Upper lobe of left lung (tissue), 6 donors: Measurements from ENCODE around the gene GRIN1. TPM values are rescaled to one million over a fixed set of nuclear protein-coding genes. Genes with fewer than 3 reads are reported as not detected.

ENCODE experiments used
- ATAC-seq, 2 donors: fragments of 200-7000 bp; cut with Tn5 transposase; one replicate each; pipeline ENCODE4 v1.9.1; 2022; ENCODE audit warnings: mild to moderate bottlenecking in 2 of 2, moderate library complexity in 2 of 2; ENCODE audit not compliant: low FRiP score in 2 of 2
- DNase-seq, 2 donors: peaks; one replicate each; pipeline ENCODE4 v3.0.0-alpha.2; 2019 to 2020
- H3K27ac ChIP-seq, 4 donors: fragments of 200-600 bp; sonication (generic); one replicate each; pipeline ENCODE4 v1.5.1; 2016 to 2019
- H3K27me3 ChIP-seq, 4 donors: fragments of 200-600 bp; sonication (generic); one replicate each; pipeline ENCODE4 v1.5.1; 2017 to 2019
- H3K36me3 ChIP-seq, 4 donors: fragments of 200-600 bp; sonication (generic); one replicate each; pipeline ENCODE4 v1.5.1; 2016 to 2019
- H3K4me1 ChIP-seq, 4 donors: fragments of 200-600 bp; sonication (generic); one replicate each; pipeline ENCODE4 v1.5.1; 2018 to 2019
- H3K4me3 ChIP-seq, 4 donors: fragments of 200-600 bp; sonication (generic); one replicate each; pipeline ENCODE4 v1.5.1; 2017 to 2019; ENCODE audit warnings: mild to moderate bottlenecking in 2 of 4, moderate library complexity in 1 of 4
- H3K9me3 ChIP-seq, 4 donors: fragments of 200-600 bp; sonication (generic); one replicate each; pipeline ENCODE4 v1.5.1; 2018 to 2019
- CTCF ChIP-seq, 6 experiments: fragments of 450-650 bp in 4 of 6; fragments of 200-600 bp in 2 of 6; sonication (generic) in 2 of 6; IDR thresholded peaks; one replicate each; pipeline ENCODE4 v1.5.1; 2016 to 2019; ENCODE audit warnings: antibody characterized with exemption in 6 of 6
- EP300 ChIP-seq, 4 donors: sonication (generic); formaldehyde crosslinking; IDR thresholded peaks; one replicate each; pipeline ENCODE4 v1.5.1; 2017; ENCODE audit warnings: antibody characterized with exemption in 4 of 4, control low read depth in 2 of 4
- POLR2A ChIP-seq, 4 donors: fragments of 450-650 bp; IDR thresholded peaks; one replicate each; pipeline ENCODE4 v1.5.1; 2016 to 2017; ENCODE audit warnings: antibody characterized with exemption in 4 of 4, mild to moderate bottlenecking in 2 of 4
- POLR2AphosphoS5 ChIP-seq, 2 donors: sonication (generic); formaldehyde crosslinking; IDR thresholded peaks; one replicate each; pipeline ENCODE4 v1.5.1; 2017; ENCODE audit warnings: antibody characterized with exemption in 2 of 2
- WGBS, 2 donors: methylation state at CpG; one replicate each; pipeline ENCODE4 v1.1.5; 2017 to 2018; 5-methylcytosine and 5-hydroxymethylcytosine counted together
- total RNA-seq, 6 donors: library from RNA; depleted of rRNA in 4 of 6; stranded (reverse); fragments of >200 nt in 4 of 6; gene quantifications; one replicate each; pipeline versions ENCODE4 v1.1.0 to v1.2.1, GENCODE V29; 2016 to 2021
- donor health status: DM: no; HTN: no; CAD: no; lungs with moderate emphysema.
- donor health status: DM: no; HTN: yes; CAD: no; lungs with severe emphysema.

Gene GRIN1
- total RNA-seq, 6 donors from 2014 or later = 0.17 to 2.1 (median 0.49) TPM; not detected in 3

GRCh38 chr9:137106662-137107250 is 32.2 kb upstream of the GRIN1 start:
- Histone ChIP-seq H3K4me1 (no peaks in the 10 kb centered on the region), H3K36me3 (peaks cover 24 to 98% (median 87%) of the 10 kb centered on the region in 4 donors), H3K9me3 (no peaks in the 10 kb centered on the region), H3K27me3 (no peaks in the 10 kb centered on the region), H3K4me3 (no peak overlapping the region), H3K27ac (no peak overlapping the region)
- WGBS, 2 donors = 93 to 95% methylated on average over 18 to 24 of the region's 27 CpGs
- ATAC-seq (no peak), DNase-seq (peak in 1 of 2 donors; percentile 80)
- no peak for TF ChIP-seq POLR2AphosphoS5 (IDR thresholded peaks at IDR 0.05)
- TF ChIP-seq CTCF (IDR thresholded peaks at IDR 0.05) = no peak
- TF ChIP-seq EP300 (IDR thresholded peaks at IDR 0.05) = no peak
- no peak for TF ChIP-seq POLR2A (IDR thresholded peaks at IDR 0.05)

GRCh38 chr9:137107312-137107921 is 31.5 kb upstream of the GRIN1 start:
- H3K27ac ChIP-seq = no peak overlapping the region
- H3K36me3 ChIP-seq = peaks cover 21 to 98% (median 86%) of the 10 kb centered on the region in 4 donors
- no peaks in the 10 kb centered on the region for H3K9me3 ChIP-seq
- H3K4me3 ChIP-seq = no peak overlapping the region
- 86 to 95% methylated on average over 8 to 18 of the region's 27 CpGs for WGBS, 2 donors
- TF ChIP-seq POLR2AphosphoS5 (IDR thresholded peaks at IDR 0.05) = no peak
- no peak for TF ChIP-seq POLR2A (IDR thresholded peaks at IDR 0.05)
- TF ChIP-seq EP300 (IDR thresholded peaks at IDR 0.05) = no peak
- no peak for TF ChIP-seq CTCF (IDR thresholded peaks at IDR 0.05)
- no peaks in the 10 kb centered on the region for H3K4me1 ChIP-seq
- no peaks in the 10 kb centered on the region for H3K27me3 ChIP-seq
- ATAC-seq (no peak), DNase-seq (peak in 1 of 2 donors; percentile 73)

GRCh38 chr9:137107982-137108381 is 31.0 kb upstream of the GRIN1 start:
- Histone ChIP-seq H3K4me1 (no peaks in the 10 kb centered on the region), H3K9me3 (no peaks in the 10 kb centered on the region), H3K27ac (no peak overlapping the region), H3K36me3 (peaks cover 18 to 98% (median 86%) of the 10 kb centered on the region in 4 donors), H3K27me3 (no peaks in the 10 kb centered on the region), H3K4me3 (no peak overlapping the region)
- 97 to 98% methylated on average over 6 to 7 of the region's 17 CpGs for WGBS, 2 donors
- DNase-seq (peak in 1 of 2 donors; percentile 55), ATAC-seq (no peak)
- TF ChIP-seq EP300 (IDR thresholded peaks at IDR 0.05) = no peak
- TF ChIP-seq CTCF (IDR thresholded peaks at IDR 0.05) = no peak
- TF ChIP-seq POLR2A (IDR thresholded peaks at IDR 0.05) = no peak
- TF ChIP-seq POLR2AphosphoS5 (IDR thresholded peaks at IDR 0.05) = no peak

- peaks cover 13 to 94% (median 82%) of the 10 kb centered on the region in 4 donors for H3K36me3 ChIP-seq
- DNase-seq = peak in 1 of 2 donors; percentile 78
- TF ChIP-seq POLR2AphosphoS5 (IDR thresholded peaks at IDR 0.05) (no peak), POLR2A (IDR thresholded peaks at IDR 0.05) (no peak), EP300 (IDR thresholded peaks at IDR 0.05) (no peak), CTCF (IDR thresholded peaks at IDR 0.05) (no peak)
- WGBS, 2 donors = 85 to 100% methylated on average over 3 to 22 of the region's 29 CpGs
- H3K27ac ChIP-seq = no peak overlapping the region
- no peak overlapping the region for H3K4me3 ChIP-seq
- no peak for ATAC-seq
- no peaks in the 10 kb centered on the region for H3K27me3 ChIP-seq
- H3K4me1 ChIP-seq = peaks cover 5 to 7% (median 6%) of the 10 kb centered on the region in 4 donors
- H3K9me3 ChIP-seq = no peaks in the 10 kb centered on the region
These were observed 30.2 kb upstream of the GRIN1 start for GRCh38 chr9:137108608-137109249.
